ENCODE data around the gene C1orf21.

Gene C1orf21

DNA sequence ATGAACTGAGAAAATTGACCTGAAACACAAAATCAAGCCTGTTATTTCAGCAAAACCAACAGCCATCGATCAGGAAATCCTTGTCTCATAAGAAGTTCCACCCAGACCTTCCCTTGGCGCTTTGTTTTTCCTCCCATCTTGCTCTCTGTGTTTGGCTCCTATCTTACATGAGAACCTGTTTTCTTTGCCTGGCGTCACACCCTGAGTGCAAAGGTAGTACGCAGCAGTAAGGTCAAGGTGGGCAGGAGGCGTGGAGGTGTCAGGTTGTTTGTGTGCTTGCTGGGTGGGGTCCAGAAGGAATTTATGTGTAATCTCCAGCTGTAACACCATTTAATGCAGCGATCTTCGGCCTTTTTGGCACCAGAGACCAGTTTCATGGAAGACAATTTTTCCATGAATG lies 50.5 kb downstream of the C1orf21 start:
- H3K9me2 ChIP-seq (ENCODE audit: low read depth, low read length): no peaks in the 10 kb centered on the region
- H3K79me2 ChIP-seq (ENCODE audit: insufficient read depth, low read length): no peaks in the 10 kb centered on the region
- H3K4me2 ChIP-seq (ENCODE audit: low read length): no peak overlapping the region
- no peaks in the 10 kb centered on the region for H3K4me1 ChIP-seq (ENCODE audit: insufficient read depth, low read length, severe bottlenecking)
- no peak for TF ChIP-seq EZH2 (IDR thresholded peaks at IDR 0.05; ENCODE audit: borderline replicate concordance, low read length)
- TF ChIP-seq, protein P1, sequence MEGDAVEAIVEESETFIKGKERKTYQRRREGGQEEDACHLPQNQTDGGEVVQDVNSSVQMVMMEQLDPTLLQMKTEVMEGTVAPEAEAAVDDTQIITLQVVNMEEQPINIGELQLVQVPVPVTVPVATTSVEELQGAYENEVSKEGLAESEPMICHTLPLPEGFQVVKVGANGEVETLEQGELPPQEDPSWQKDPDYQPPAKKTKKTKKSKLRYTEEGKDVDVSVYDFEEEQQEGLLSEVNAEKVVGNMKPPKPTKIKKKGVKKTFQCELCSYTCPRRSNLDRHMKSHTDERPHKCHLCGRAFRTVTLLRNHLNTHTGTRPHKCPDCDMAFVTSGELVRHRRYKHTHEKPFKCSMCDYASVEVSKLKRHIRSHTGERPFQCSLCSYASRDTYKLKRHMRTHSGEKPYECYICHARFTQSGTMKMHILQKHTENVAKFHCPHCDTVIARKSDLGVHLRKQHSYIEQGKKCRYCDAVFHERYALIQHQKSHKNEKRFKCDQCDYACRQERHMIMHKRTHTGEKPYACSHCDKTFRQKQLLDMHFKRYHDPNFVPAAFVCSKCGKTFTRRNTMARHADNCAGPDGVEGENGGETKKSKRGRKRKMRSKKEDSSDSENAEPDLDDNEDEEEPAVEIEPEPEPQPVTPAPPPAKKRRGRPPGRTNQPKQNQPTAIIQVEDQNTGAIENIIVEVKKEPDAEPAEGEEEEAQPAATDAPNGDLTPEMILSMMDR (IDR thresholded peaks at IDR 0.05; ENCODE audit: low read length): no peak
- no peaks in the 10 kb centered on the region for H4K20me1 ChIP-seq (ENCODE audit: insufficient read depth, low read length)
- H3K9me3 ChIP-seq (ENCODE audit: low read length): no peaks in the 10 kb centered on the region
- no peaks in the 10 kb centered on the region for H3K27me3 ChIP-seq (ENCODE audit: insufficient read depth, low read length)
- no peak overlapping the region for H3K4me3 ChIP-seq (ENCODE audit: low read depth, low read length, poor library complexity, severe bottlenecking)
- no peaks in the 10 kb centered on the region for H3K36me3 ChIP-seq (ENCODE audit: insufficient read depth, low read length)
- no peak overlapping the region for H3K9ac ChIP-seq (ENCODE audit: low read length)
- no peaks in the 10 kb centered on the region for H3F3A ChIP-seq (ENCODE audit: insufficient read depth, low read length)
- no peak overlapping the region for H3K27ac ChIP-seq (ENCODE audit: low read depth, low read length, poor library complexity, severe bottlenecking)
- H2AFZ ChIP-seq (ENCODE audit: low read length): no peak overlapping the region

DNA sequence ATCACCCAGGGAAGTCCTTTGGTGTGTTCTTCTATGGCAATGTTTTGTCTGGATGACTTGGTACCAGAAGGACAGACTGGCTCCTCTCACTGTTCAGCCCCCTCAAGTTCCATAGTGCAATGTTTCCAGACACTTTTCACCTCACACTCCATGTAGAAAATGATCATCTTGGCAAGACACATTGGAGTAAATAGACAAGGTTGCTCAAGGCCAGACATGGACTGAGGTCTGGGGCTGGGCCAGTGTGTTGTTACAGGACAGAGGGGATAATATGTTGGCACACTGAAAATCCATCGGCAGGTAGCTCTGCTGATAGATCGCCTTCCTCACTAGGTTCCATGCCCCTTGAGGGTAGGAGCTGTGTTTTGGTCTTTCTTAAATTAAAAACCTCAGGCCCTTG lies 51.5 kb downstream of the C1orf21 start:
- Histone ChIP-seq H3K9ac (ENCODE audit: low read length) (no peak overlapping the region), H3K27me3 (ENCODE audit: insufficient read depth, low read length) (no peaks in the 10 kb centered on the region), H3K9me3 (ENCODE audit: low read length) (no peaks in the 10 kb centered on the region), H3K4me3 (ENCODE audit: low read depth, low read length, poor library complexity, severe bottlenecking) (no peak overlapping the region), H3K9me2 (ENCODE audit: low read depth, low read length) (no peaks in the 10 kb centered on the region), H3K79me2 (ENCODE audit: insufficient read depth, low read length) (no peaks in the 10 kb centered on the region), H3K4me2 (ENCODE audit: low read length) (no peak overlapping the region), H4K20me1 (ENCODE audit: insufficient read depth, low read length) (no peaks in the 10 kb centered on the region), H3K27ac (ENCODE audit: low read depth, low read length, poor library complexity, severe bottlenecking) (no peak overlapping the region), H2AFZ (ENCODE audit: low read length) (no peak overlapping the region), H3F3A (ENCODE audit: insufficient read depth, low read length) (no peaks in the 10 kb centered on the region), H3K36me3 (ENCODE audit: insufficient read depth, low read length) (no peaks in the 10 kb centered on the region), H3K4me1 (ENCODE audit: insufficient read depth, low read length, severe bottlenecking) (no peaks in the 10 kb centered on the region)
- TF ChIP-seq, protein P1 (IDR thresholded peaks at IDR 0.05; ENCODE audit: low read length): no peak
- TF ChIP-seq EZH2 (IDR thresholded peaks at IDR 0.05; ENCODE audit: borderline replicate concordance, low read length): no peak

DNA sequence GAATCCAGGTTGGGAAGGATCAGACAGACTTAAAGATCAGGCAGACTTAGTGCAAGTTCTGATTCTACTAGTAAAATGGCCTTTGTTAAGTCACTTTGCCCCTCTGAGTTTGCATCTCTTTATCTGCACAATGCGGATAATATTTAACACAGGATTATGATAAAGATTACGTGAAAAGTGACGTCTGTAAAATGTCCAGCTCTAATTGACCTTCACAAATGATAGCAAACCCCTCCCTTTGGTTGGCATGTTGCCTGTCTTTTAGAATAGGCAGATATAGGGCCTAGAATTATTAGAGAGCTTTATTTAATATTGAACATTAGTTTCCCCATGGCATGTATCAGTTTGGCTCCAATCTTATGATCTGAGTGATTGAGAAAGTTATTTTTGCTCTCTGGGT lies 55.4 kb downstream of the C1orf21 start:
- Histone ChIP-seq H2AFZ (ENCODE audit: low read length) (no peak overlapping the region), H3F3A (ENCODE audit: insufficient read depth, low read length) (no peaks in the 10 kb centered on the region), H3K9me3 (ENCODE audit: low read length) (no peaks in the 10 kb centered on the region), H3K9ac (ENCODE audit: low read length) (no peak overlapping the region), H3K9me2 (ENCODE audit: low read depth, low read length) (no peaks in the 10 kb centered on the region), H3K4me3 (ENCODE audit: low read depth, low read length, poor library complexity, severe bottlenecking) (no peak overlapping the region), H4K20me1 (ENCODE audit: insufficient read depth, low read length) (no peaks in the 10 kb centered on the region), H3K79me2 (ENCODE audit: insufficient read depth, low read length) (no peaks in the 10 kb centered on the region), H3K4me2 (ENCODE audit: low read length) (no peak overlapping the region), H3K27ac (ENCODE audit: low read depth, low read length, poor library complexity, severe bottlenecking) (no peak overlapping the region), H3K27me3 (ENCODE audit: insufficient read depth, low read length) (no peaks in the 10 kb centered on the region), H3K36me3 (ENCODE audit: insufficient read depth, low read length) (no peaks in the 10 kb centered on the region), H3K4me1 (ENCODE audit: insufficient read depth, low read length, severe bottlenecking) (no peaks in the 10 kb centered on the region)
- TF ChIP-seq, protein P1 (IDR thresholded peaks at IDR 0.05; ENCODE audit: low read length): no peak
- no peak for TF ChIP-seq EZH2 (IDR thresholded peaks at IDR 0.05; ENCODE audit: borderline replicate concordance, low read length)
